ENCODE measurements around the gene SPECC1.

DNA sequence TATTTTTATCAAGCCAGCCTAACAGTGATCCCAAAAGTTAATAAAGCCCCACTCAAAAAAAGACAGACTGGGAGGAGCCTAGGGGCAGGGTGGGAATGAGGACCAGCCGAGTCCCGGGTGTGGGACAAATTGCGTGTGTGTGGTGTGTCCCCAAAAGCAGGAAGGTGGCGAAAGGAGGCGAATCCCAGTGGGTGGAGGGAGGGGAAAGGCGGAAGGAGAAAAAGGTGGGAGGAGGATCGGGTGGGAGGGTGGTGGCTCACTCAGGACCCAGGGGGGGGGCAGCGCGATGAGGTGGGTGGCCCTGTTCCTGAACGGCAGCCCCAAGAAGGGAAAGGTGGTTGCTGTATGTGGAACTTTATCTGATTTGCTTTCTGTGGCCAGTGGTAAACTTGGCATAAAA is 102.4 kb downstream of the SPECC1 start:
- TF ChIP-seq, protein P1, sequence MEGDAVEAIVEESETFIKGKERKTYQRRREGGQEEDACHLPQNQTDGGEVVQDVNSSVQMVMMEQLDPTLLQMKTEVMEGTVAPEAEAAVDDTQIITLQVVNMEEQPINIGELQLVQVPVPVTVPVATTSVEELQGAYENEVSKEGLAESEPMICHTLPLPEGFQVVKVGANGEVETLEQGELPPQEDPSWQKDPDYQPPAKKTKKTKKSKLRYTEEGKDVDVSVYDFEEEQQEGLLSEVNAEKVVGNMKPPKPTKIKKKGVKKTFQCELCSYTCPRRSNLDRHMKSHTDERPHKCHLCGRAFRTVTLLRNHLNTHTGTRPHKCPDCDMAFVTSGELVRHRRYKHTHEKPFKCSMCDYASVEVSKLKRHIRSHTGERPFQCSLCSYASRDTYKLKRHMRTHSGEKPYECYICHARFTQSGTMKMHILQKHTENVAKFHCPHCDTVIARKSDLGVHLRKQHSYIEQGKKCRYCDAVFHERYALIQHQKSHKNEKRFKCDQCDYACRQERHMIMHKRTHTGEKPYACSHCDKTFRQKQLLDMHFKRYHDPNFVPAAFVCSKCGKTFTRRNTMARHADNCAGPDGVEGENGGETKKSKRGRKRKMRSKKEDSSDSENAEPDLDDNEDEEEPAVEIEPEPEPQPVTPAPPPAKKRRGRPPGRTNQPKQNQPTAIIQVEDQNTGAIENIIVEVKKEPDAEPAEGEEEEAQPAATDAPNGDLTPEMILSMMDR (IDR thresholded peaks at IDR 0.05; ENCODE audit: insufficient read depth, low read length): no peak
- TF ChIP-seq POLR2AphosphoS5 (IDR thresholded peaks at IDR 0.05; ENCODE audit: low read depth) (no peak), GABPA (IDR thresholded peaks at IDR 0.05; ENCODE audit: low read depth) (no peak)
- TF ChIP-seq, protein P2, sequence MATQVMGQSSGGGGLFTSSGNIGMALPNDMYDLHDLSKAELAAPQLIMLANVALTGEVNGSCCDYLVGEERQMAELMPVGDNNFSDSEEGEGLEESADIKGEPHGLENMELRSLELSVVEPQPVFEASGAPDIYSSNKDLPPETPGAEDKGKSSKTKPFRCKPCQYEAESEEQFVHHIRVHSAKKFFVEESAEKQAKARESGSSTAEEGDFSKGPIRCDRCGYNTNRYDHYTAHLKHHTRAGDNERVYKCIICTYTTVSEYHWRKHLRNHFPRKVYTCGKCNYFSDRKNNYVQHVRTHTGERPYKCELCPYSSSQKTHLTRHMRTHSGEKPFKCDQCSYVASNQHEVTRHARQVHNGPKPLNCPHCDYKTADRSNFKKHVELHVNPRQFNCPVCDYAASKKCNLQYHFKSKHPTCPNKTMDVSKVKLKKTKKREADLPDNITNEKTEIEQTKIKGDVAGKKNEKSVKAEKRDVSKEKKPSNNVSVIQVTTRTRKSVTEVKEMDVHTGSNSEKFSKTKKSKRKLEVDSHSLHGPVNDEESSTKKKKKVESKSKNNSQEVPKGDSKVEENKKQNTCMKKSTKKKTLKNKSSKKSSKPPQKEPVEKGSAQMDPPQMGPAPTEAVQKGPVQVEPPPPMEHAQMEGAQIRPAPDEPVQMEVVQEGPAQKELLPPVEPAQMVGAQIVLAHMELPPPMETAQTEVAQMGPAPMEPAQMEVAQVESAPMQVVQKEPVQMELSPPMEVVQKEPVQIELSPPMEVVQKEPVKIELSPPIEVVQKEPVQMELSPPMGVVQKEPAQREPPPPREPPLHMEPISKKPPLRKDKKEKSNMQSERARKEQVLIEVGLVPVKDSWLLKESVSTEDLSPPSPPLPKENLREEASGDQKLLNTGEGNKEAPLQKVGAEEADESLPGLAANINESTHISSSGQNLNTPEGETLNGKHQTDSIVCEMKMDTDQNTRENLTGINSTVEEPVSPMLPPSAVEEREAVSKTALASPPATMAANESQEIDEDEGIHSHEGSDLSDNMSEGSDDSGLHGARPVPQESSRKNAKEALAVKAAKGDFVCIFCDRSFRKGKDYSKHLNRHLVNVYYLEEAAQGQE (IDR thresholded peaks at IDR 0.05; ENCODE audit: insufficient replicate concordance, low read depth): no peak

All from HL-60 (cell line).